GM12875 (cell line): ENCODE measurements around the gene KLF18.

Experiments used
- H3K4me3 ChIP-seq: one replicate; pipeline ENCODE4 v1.5.1; 2011; ENCODE audit warnings: low read depth, low read length, control low read depth
- CTCF ChIP-seq: IDR thresholded peaks from 2 replicates; pipeline ENCODE4 v1.5.1; 2011; ENCODE audit warnings: low read depth, mild to moderate bottlenecking, control low read depth, inconsistent platforms, low read length, moderate library complexity, borderline replicate concordance; ENCODE audit not compliant: insufficient read depth

Gene KLF18

GRCh38 chr1:44154049-44154448, 12.6 kb upstream of the KLF18 start:
- no peak overlapping the region for H3K4me3 ChIP-seq
- TF ChIP-seq CTCF: no peak

- no peak for TF ChIP-seq CTCF
- H3K4me3 ChIP-seq: no peak overlapping the region
These were observed 11.3 kb upstream of the KLF18 start for GRCh38 chr1:44152692-44153091.

GRCh38 chr1:44151808-44152207, 10.4 kb upstream of the KLF18 start:
- no peak for TF ChIP-seq CTCF
- no peak overlapping the region for H3K4me3 ChIP-seq

- TF ChIP-seq CTCF: no peak
- no peak overlapping the region for H3K4me3 ChIP-seq
These were observed 9.9 kb upstream of the KLF18 start for GRCh38 chr1:44151332-44151731.

- H3K4me3 ChIP-seq: no peak overlapping the region
These were observed 6.2 kb upstream of the KLF18 start for GRCh38 chr1:44147582-44147981.

GRCh38 chr1:44146536-44147361, 5.3 kb upstream of the KLF18 start:
- H3K4me3 ChIP-seq: no peak overlapping the region
- no peak for TF ChIP-seq CTCF

More at GRCh38 chr1:44147582-44147981, 6.2 kb upstream of the KLF18 start:
- no peak for TF ChIP-seq CTCF
